GM12891 (cell line): ENCODE results near the gene FKBP1B.

Source experiments
- POLR2A ChIP-seq: IDR thresholded peaks from 2 replicates; pipeline ENCODE4 v1.6.1; 2011; ENCODE audit warnings: low read depth, low read length, control low read depth
- POLR2AphosphoS5 ChIP-seq: IDR thresholded peaks from 2 replicates; pipeline ENCODE4 v1.6.1; 2011; ENCODE audit warnings: low read depth, low read length, control low read depth
- TAF1 ChIP-seq: IDR thresholded peaks from 2 replicates; pipeline ENCODE4 v1.6.1; 2011; ENCODE audit warnings: low read depth, low read length, control low read depth

DNA sequence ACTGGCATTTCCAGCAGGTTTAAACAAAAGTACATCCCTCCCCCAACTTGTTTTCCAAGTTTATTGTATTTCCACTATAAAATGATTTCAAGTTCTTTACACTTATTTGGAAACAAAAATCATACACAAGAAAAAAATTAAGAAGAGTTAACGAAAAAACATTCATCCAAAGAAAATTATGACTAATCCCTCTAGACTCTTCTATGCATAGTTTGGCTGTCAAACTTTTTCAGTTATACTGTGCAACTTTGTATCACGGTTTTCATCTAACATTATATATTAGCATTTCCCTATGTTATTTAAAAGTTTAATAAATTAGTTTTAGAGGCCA is 3.0 kb upstream of the FKBP1B start:
- TF ChIP-seq POLR2A: no peak
- TF ChIP-seq POLR2AphosphoS5: no peak
- no peak for TF ChIP-seq TAF1
